Smooth muscle cell (in vitro differentiated cells): ENCODE measurements around the gene TECPR1. TPM values are rescaled to one million over a fixed set of nuclear protein-coding genes. Genes with fewer than 3 reads are reported as not detected.

Experiments
- DNase-seq: peaks from one replicate; lab custom pipeline; 2025; ENCODE audit not compliant: unreplicated experiment; lab: John Stamatoyannopoulos, UW
- H2AFZ ChIP-seq: fragments of 200-600 bp; sonication (generic); 2 replicates; pipeline ENCODE4 v1.6.0; 2016; ENCODE audit warnings: antibody characterized with exemption, low read depth, mild to moderate bottlenecking
- H3F3A ChIP-seq: fragments of 200-600 bp; sonication (generic); 2 replicates; pipeline ENCODE4 v1.6.0; 2017; ENCODE audit warnings: antibody characterized with exemption, low read depth
- H3K27ac ChIP-seq: fragments of 200-600 bp; sonication (generic); 2 replicates; pipeline ENCODE4 v1.5.1; 2016; ENCODE audit warnings: low read depth, mild to moderate bottlenecking
- H3K27me3 ChIP-seq: fragments of 200-600 bp; sonication (generic); 2 replicates; pipeline ENCODE4 v1.6.1; 2016; ENCODE audit warnings: low read depth, mild to moderate bottlenecking
- H3K36me3 ChIP-seq: fragments of 200-600 bp; sonication (generic); 2 replicates; pipeline ENCODE4 v1.5.1; 2016; ENCODE audit warnings: low read depth
- H3K4me1 ChIP-seq: fragments of 200-600 bp; sonication (generic); 2 replicates; pipeline ENCODE4 v1.5.1; 2016; ENCODE audit warnings: low read depth
- H3K4me2 ChIP-seq: fragments of 200-600 bp; sonication (generic); 2 replicates; pipeline ENCODE4 v1.6.0; 2016; ENCODE audit warnings: mild to moderate bottlenecking
- H3K4me3 ChIP-seq: fragments of 200-600 bp; sonication (generic); 2 replicates; pipeline ENCODE4 v1.5.1; 2016; ENCODE audit warnings: mild to moderate bottlenecking
- H3K79me2 ChIP-seq: fragments of 200-600 bp; sonication (generic); 2 replicates; pipeline ENCODE4 v1.6.0; 2016; ENCODE audit warnings: low read depth, mild to moderate bottlenecking
- H3K9ac ChIP-seq: fragments of 200-600 bp; sonication (generic); 2 replicates; pipeline ENCODE4 v1.6.0; 2016; ENCODE audit warnings: low read depth
- H3K9me3 ChIP-seq: fragments of 200-600 bp; sonication (generic); replicated peaks from 2 replicates; pipeline ENCODE4 v1.5.1; 2016; ENCODE audit warnings: low read depth
- H4K20me1 ChIP-seq: fragments of 200-600 bp; sonication (generic); 2 replicates; pipeline ENCODE4 v1.6.0; 2016; ENCODE audit warnings: low read depth
- WGBS: methylation state at CpG from one replicate; pipeline ENCODE4 v1.1.7; 2016; ENCODE audit warnings: low lambda C conversion rate; 5-methylcytosine and 5-hydroxymethylcytosine counted together
- polyA plus RNA-seq: library from polyadenylated mRNA; unstranded; fragments of >200 nt; fragmentation: Nextera tagmentation; extraction: Ambion mirVana; gene quantifications from 2 replicates; pipeline ENCODE4 v1.2.1, GENCODE V29; 2016
- total RNA-seq: library from RNA; depleted of rRNA; stranded (reverse); fragments of >200 nt; gene quantifications from 2 replicates; pipeline ENCODE4 v1.2.3, GENCODE V29; 2014
- TF ChIP-seq, protein P1 (sequence below): fragments of 200-600 bp; sonication (generic); IDR thresholded peaks from 2 replicates; pipeline ENCODE4 v1.5.1; 2017; ENCODE audit warnings: borderline replicate concordance, mild to moderate bottlenecking, antibody characterized with exemption; ENCODE audit not compliant: insufficient read depth, poor library complexity, severe bottlenecking

TECPR1 gene
- total and polyA plus RNA-seq, 2 experiments from 2014 or later: 8.9 to 33.1 TPM

DNA sequence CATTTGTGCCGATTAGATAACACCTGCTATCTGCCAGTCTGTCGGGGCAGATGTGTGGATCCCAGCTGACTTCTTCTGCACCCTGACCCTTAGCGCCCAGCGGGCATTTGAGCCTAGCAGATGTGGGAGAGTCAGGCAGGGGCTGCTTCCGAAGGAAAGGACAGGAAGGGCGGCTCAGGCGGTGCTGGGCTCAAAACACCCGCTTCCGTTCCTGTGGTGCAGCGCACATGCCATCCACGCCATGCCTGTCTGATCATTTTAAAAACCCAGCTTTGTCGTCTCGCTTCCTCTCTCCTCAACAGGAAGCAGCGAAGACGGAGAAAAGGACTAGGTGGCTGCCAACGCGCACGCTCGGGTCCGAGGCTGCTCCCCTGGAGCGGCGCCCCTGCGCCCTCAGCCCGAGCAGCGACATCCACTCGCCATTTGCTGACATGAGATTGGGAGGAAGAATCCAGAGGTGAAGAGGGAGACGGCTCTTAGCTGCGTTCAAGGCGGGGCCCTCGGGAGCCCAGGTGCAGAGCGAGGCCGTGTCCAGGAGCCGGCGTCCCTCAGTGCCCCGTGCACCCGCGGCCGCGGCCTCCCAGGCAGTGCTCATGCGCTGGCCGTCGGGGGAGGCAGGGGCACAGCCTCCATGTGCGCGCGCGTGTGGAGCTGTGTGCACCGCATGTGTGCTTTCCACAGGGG, 46.7 kb downstream of the TECPR1 start:
- Histone ChIP-seq H3K4me3 (no peak overlapping the region), H3K27me3 (no peaks in the 10 kb centered on the region), H3K27ac (no peak overlapping the region), H3K79me2 (no peaks in the 10 kb centered on the region), H3K4me2 (no peak overlapping the region), H3K4me1 (no peaks in the 10 kb centered on the region), H4K20me1 (peaks cover 6% of the 10 kb centered on the region), H3K9ac (no peak overlapping the region), H3K9me3 (no peaks in the 10 kb centered on the region), H2AFZ (no peak overlapping the region), H3F3A (no peaks in the 10 kb centered on the region), H3K36me3 (no peaks in the 10 kb centered on the region)
- no peak for DNase-seq
- WGBS: 98% methylated on average over 44 of the region's 47 CpGs
- TF ChIP-seq, protein P1, sequence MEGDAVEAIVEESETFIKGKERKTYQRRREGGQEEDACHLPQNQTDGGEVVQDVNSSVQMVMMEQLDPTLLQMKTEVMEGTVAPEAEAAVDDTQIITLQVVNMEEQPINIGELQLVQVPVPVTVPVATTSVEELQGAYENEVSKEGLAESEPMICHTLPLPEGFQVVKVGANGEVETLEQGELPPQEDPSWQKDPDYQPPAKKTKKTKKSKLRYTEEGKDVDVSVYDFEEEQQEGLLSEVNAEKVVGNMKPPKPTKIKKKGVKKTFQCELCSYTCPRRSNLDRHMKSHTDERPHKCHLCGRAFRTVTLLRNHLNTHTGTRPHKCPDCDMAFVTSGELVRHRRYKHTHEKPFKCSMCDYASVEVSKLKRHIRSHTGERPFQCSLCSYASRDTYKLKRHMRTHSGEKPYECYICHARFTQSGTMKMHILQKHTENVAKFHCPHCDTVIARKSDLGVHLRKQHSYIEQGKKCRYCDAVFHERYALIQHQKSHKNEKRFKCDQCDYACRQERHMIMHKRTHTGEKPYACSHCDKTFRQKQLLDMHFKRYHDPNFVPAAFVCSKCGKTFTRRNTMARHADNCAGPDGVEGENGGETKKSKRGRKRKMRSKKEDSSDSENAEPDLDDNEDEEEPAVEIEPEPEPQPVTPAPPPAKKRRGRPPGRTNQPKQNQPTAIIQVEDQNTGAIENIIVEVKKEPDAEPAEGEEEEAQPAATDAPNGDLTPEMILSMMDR: no peak

DNA sequence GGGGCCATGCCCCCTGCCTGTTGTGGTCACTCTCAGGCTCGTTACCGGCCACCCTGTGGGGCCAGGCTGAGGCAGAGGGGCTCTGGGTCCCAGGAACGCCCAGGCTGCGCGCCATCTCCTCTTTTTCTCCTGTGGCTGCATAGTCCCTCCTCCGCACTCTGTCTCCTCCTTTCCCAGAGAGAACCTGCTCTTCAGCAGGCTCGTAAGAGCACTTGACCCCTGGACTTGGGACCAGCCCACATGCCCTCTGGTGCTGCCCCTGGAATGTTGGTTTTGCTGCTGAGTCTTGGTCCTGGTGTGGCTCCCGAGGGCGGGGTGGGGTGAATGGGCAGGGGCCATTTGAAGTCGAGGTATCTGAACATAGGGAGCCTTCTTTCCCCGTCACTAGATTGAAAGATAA, 47.4 kb downstream of the TECPR1 start:
- Histone ChIP-seq H3K36me3 (no peaks in the 10 kb centered on the region), H3K9me3 (no peaks in the 10 kb centered on the region), H3K4me3 (no peak overlapping the region), H3K4me2 (no peak overlapping the region), H3F3A (no peaks in the 10 kb centered on the region), H3K79me2 (no peaks in the 10 kb centered on the region), H3K4me1 (no peaks in the 10 kb centered on the region), H3K9ac (no peak overlapping the region), H4K20me1 (peaks cover 6% of the 10 kb centered on the region), H3K27ac (no peak overlapping the region), H3K27me3 (no peaks in the 10 kb centered on the region), H2AFZ (no peak overlapping the region)
- DNase-seq: no peak
- 94% methylated on average over 11 of the region's 11 CpGs for WGBS
- TF ChIP-seq, protein P1: no peak

DNA sequence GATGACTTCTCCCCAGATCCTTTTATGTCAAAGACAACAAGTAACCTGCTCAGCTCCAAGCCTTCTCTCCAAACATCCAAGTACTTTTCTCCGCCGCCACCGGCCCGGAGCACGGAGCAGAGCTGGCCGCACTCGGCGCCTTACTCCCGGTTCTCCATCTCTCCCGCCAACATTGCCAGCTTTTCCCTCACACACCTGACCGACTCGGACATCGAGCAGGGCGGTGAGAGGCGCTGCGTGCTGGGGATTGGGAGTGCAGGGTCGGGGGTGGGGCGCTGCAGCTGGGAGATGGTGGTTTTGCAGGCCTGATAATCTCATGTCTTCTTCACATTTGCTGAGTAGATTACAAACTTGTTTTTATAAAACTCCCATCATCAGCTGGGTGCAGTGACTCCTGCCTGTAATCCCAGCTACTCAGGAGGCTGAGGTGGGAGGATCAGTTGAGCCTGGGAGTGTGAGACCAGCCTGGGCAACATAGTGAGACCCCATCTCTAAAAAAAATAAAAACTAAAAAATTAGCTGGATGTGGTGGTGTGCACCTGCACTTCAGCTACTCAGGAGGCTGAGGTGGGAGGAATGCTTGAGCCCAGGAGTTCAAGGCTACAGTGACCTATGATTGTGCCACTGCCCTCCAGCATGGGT, 47.9 kb downstream of the TECPR1 start:
- no peak for DNase-seq
- peaks cover 6% of the 10 kb centered on the region for H4K20me1 ChIP-seq
- no peaks in the 10 kb centered on the region for H3K36me3 ChIP-seq
- H3K4me3 ChIP-seq: no peak overlapping the region
- TF ChIP-seq, protein P1: no peak
- no peak overlapping the region for H2AFZ ChIP-seq
- WGBS: 96% methylated on average over 18 of the region's 18 CpGs
- no peak overlapping the region for H3K4me2 ChIP-seq
- no peak overlapping the region for H3K27ac ChIP-seq
- no peaks in the 10 kb centered on the region for H3K79me2 ChIP-seq
- no peak overlapping the region for H3K9ac ChIP-seq
- no peaks in the 10 kb centered on the region for H3K9me3 ChIP-seq
- H3F3A ChIP-seq: no peaks in the 10 kb centered on the region
- no peaks in the 10 kb centered on the region for H3K27me3 ChIP-seq
- H3K4me1 ChIP-seq: no peaks in the 10 kb centered on the region
